ENCODE data around the gene FHAD1.

DNA sequence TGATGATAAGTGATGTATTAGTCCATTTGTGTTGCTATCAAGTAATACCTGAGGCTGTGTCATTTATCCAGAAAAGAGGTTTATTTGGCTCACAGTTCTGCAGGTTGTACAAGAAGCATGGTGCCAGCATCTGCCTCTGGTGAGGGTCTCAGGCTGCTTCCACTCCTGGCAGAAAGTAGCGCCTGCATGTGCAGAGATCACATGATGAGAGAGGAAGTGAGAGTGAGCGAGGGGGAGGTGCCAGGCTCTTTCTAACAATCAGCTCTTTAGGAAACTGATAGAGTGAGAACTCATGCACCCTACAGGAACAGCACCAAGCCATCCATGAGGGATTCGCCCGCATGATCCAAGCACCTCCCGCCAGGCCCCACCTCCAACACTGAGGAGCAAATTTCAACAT lies 2.2 kb upstream of the FHAD1 start:
- no peak for TF ChIP-seq POLR2A (IDR thresholded peaks at IDR 0.05)
- TF ChIP-seq, protein P1, sequence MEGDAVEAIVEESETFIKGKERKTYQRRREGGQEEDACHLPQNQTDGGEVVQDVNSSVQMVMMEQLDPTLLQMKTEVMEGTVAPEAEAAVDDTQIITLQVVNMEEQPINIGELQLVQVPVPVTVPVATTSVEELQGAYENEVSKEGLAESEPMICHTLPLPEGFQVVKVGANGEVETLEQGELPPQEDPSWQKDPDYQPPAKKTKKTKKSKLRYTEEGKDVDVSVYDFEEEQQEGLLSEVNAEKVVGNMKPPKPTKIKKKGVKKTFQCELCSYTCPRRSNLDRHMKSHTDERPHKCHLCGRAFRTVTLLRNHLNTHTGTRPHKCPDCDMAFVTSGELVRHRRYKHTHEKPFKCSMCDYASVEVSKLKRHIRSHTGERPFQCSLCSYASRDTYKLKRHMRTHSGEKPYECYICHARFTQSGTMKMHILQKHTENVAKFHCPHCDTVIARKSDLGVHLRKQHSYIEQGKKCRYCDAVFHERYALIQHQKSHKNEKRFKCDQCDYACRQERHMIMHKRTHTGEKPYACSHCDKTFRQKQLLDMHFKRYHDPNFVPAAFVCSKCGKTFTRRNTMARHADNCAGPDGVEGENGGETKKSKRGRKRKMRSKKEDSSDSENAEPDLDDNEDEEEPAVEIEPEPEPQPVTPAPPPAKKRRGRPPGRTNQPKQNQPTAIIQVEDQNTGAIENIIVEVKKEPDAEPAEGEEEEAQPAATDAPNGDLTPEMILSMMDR (IDR thresholded peaks at IDR 0.05): no peak
- no peak for TF ChIP-seq POLR2AphosphoS5 (IDR thresholded peaks at IDR 0.05)

Data from prostate gland (tissue), 2 donors.